CD8-positive, alpha-beta memory T cell (primary cell): ENCODE data around the gene SEMA6A. TPM values are rescaled to one million over a fixed set of nuclear protein-coding genes. Genes with fewer than 3 reads are reported as not detected.

ENCODE experiments used
- CTCF ChIA-PET: fragments of 350-600 bp; sonication (Branson Sonifier 250); formaldehyde crosslinking; loops from one replicate; lab custom pipeline; 2021; ENCODE audit warnings: antibody characterized with exemption; lab: Charles Lee
- POLR2A ChIA-PET: fragments of 350-600 bp; sonication (Branson Sonifier 250); formaldehyde crosslinking; loops from one replicate; lab custom pipeline; 2021; ENCODE audit warnings: antibody characterized with exemption; lab: Charles Lee
- DNase-seq, 5 donors: peaks; one replicate each; pipeline versions ENCODE4 v3.0.0 to v3.0.0-alpha.2; 2020 to 2022; ENCODE audit warnings: mixed read lengths in 1 of 5
- H3K27ac ChIP-seq: one replicate; pipeline ENCODE4 v1.7.0; 2013; ENCODE audit warnings: low read depth, mild to moderate bottlenecking, low read length, moderate library complexity
- H3K27me3 ChIP-seq: 2 replicates; pipeline ENCODE4 v1.7.0; 2013; ENCODE audit warnings: low read length, mild to moderate bottlenecking; ENCODE audit not compliant: insufficient read depth, poor library complexity, severe bottlenecking
- H3K36me3 ChIP-seq: 2 replicates; pipeline ENCODE4 v1.7.0; 2013; ENCODE audit warnings: mild to moderate bottlenecking, low read length, moderate library complexity; ENCODE audit not compliant: insufficient read depth
- H3K4me1 ChIP-seq: 2 replicates; pipeline ENCODE4 v1.7.0; 2013; ENCODE audit warnings: mild to moderate bottlenecking, low read length, moderate library complexity; ENCODE audit not compliant: insufficient read depth
- H3K4me3 ChIP-seq: 2 replicates; pipeline ENCODE4 v1.7.0; 2013; ENCODE audit warnings: mild to moderate bottlenecking, low read length
- H3K9me3 ChIP-seq: 2 replicates; pipeline ENCODE4 v1.7.0; 2013; ENCODE audit warnings: mild to moderate bottlenecking, low read length
- H3K27ac Mint-ChIP-seq, 8 donors: one replicate each; pipeline ENCODE4 v1.8.0; 2020 to 2021; ENCODE audit warnings: mixed read lengths in 8 of 8, mild to moderate bottlenecking in 6 of 8, inconsistent platforms in 3 of 8, moderate library complexity in 3 of 8
- H3K27me3 Mint-ChIP-seq, 2 donors: one replicate each; pipeline ENCODE4 v1.8.0; 2020 to 2021; ENCODE audit warnings: mixed read lengths in 2 of 2, mild to moderate bottlenecking in 1 of 2, moderate library complexity in 1 of 2
- H3K36me3 Mint-ChIP-seq, 3 donors: one replicate each; pipeline ENCODE4 v1.8.0; 2020 to 2021; ENCODE audit warnings: mixed read lengths in 3 of 3, inconsistent platforms in 1 of 3, mild to moderate bottlenecking in 1 of 3
- H3K4me1 Mint-ChIP-seq, 3 donors: one replicate each; pipeline ENCODE4 v1.8.0; 2020 to 2021; ENCODE audit warnings: mixed read lengths in 3 of 3, inconsistent platforms in 1 of 3, mild to moderate bottlenecking in 1 of 3
- H3K4me3 Mint-ChIP-seq, 7 donors: one replicate each; pipeline ENCODE4 v1.8.0; 2020 to 2021; ENCODE audit warnings: mixed read lengths in 7 of 7, mild to moderate bottlenecking in 6 of 7, moderate library complexity in 4 of 7, inconsistent platforms in 2 of 7
- H3K9me3 Mint-ChIP-seq, 5 donors: one replicate each; pipeline ENCODE4 v1.8.0; 2020 to 2022; ENCODE audit warnings: mixed read lengths in 5 of 5, mild to moderate bottlenecking in 3 of 5, moderate library complexity in 2 of 5, inconsistent platforms in 1 of 5
- polyA plus RNA-seq: library from polyadenylated mRNA; unstranded; fragments of 300-500 nt; fragmentation: Illumina TruSeq; gene quantifications from one replicate; pipeline ENCODE4 v1.2.3, GENCODE V29; 2021
- total RNA-seq, 2 experiments: library from RNA; stranded (reverse); gene quantifications; one replicate each; pipeline ENCODE4 v1.2.3, GENCODE V29; 2021

Gene SEMA6A
- total and polyA plus RNA-seq, 3 experiments from 2014 or later: 0.49 TPM; not detected in 2

DNA sequence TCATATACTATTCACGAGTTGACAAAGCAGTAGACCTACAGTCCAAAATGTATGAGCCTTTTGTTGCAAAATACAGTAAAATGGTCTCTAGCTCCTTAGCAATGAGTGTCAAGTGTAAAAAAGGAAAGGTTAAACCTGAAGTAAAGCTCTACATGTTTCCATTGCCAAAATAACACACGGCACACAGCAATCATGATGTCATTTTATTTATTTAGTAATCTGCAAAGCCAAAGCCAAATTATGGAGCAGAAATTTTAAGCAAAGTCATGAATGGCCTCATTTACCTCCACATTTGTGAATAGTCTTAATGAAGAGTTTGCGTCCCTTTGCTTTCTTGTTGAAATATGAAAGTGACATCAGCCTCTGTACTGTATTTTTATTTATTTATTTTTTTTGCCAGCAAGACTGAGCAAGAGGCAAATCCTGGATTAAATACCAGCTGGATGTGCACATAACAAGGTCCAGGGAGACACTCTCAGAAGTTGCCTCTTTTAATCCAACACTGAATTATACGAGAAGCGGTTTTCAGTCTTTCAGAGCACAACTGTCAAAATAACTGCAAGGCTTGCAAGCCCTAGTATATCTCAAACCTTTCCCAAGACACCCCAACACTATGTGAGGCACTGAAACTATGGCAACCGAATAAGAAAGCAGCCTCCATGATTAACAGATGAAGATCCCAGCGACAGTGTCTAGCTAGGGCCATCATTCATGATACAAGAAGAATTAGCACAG, 9.7 kb downstream of the SEMA6A start:
- no peak overlapping the region for H3K4me3 ChIP-seq
- Mint-ChIP-seq H3K36me3 (peaks cover 0 to 4% (median 0%) of the 10 kb centered on the region in 3 donors), H3K4me3 (no peak overlapping the region), H3K27ac (no peak overlapping the region), H3K27me3 (peaks cover 13 to 17% of the 10 kb centered on the region in 2 donors), H3K9me3 (peaks cover 0 to 4% (median 0%) of the 10 kb centered on the region in 5 donors), H3K4me1 (no peaks in the 10 kb centered on the region)
- POLR2A ChIA-PET: no interaction called here
- no peaks in the 10 kb centered on the region for H3K36me3 ChIP-seq
- DNase-seq: no peak
- H3K27me3 ChIP-seq: no peaks in the 10 kb centered on the region
- no peaks in the 10 kb centered on the region for H3K9me3 ChIP-seq
- H3K4me1 ChIP-seq: no peaks in the 10 kb centered on the region
- CTCF ChIA-PET: no interaction called here
- no peak overlapping the region for H3K27ac ChIP-seq

GRCh38 chr5:116564312-116564711, 10.3 kb downstream of the SEMA6A start:
- CTCF ChIA-PET: no interaction called here
- Mint-ChIP-seq H3K27me3 (peaks cover 11% of the 10 kb centered on the region in 2 donors), H3K4me3 (no peak overlapping the region), H3K36me3 (peaks cover 0 to 3% (median 0%) of the 10 kb centered on the region in 3 donors), H3K27ac (no peak overlapping the region), H3K9me3 (peaks cover 0 to 4% (median 0%) of the 10 kb centered on the region in 5 donors), H3K4me1 (no peaks in the 10 kb centered on the region)
- no peak for DNase-seq
- Histone ChIP-seq H3K9me3 (no peaks in the 10 kb centered on the region), H3K36me3 (no peaks in the 10 kb centered on the region), H3K4me3 (no peak overlapping the region), H3K27ac (no peak overlapping the region), H3K27me3 (no peaks in the 10 kb centered on the region), H3K4me1 (no peaks in the 10 kb centered on the region)
- POLR2A ChIA-PET: no interaction called here

GRCh38 chr5:116563736-116564308, 10.8 kb downstream of the SEMA6A start:
- no peaks in the 10 kb centered on the region for H3K4me1 ChIP-seq
- ChIA-PET POLR2A (no interaction called here), CTCF (no interaction called here)
- H3K27me3 ChIP-seq: no peaks in the 10 kb centered on the region
- no peak overlapping the region for H3K27ac ChIP-seq
- H3K4me3 ChIP-seq: no peak overlapping the region
- H3K27me3 Mint-ChIP-seq: peaks cover 6 to 7% of the 10 kb centered on the region in 2 donors
- peaks cover 0 to 4% (median 0%) of the 10 kb centered on the region in 5 donors for H3K9me3 Mint-ChIP-seq
- H3K9me3 ChIP-seq: no peaks in the 10 kb centered on the region
- no peaks in the 10 kb centered on the region for H3K4me1 Mint-ChIP-seq
- no peak for DNase-seq
- H3K36me3 Mint-ChIP-seq: no peaks in the 10 kb centered on the region
- H3K36me3 ChIP-seq: no peaks in the 10 kb centered on the region
- H3K27ac Mint-ChIP-seq: no peak overlapping the region
- no peak overlapping the region for H3K4me3 Mint-ChIP-seq

GRCh38 chr5:116562669-116563068, 12.0 kb downstream of the SEMA6A start:
- POLR2A ChIA-PET: no interaction called here
- H3K9me3 Mint-ChIP-seq: peaks cover 0 to 4% (median 0%) of the 10 kb centered on the region in 5 donors

DNA sequence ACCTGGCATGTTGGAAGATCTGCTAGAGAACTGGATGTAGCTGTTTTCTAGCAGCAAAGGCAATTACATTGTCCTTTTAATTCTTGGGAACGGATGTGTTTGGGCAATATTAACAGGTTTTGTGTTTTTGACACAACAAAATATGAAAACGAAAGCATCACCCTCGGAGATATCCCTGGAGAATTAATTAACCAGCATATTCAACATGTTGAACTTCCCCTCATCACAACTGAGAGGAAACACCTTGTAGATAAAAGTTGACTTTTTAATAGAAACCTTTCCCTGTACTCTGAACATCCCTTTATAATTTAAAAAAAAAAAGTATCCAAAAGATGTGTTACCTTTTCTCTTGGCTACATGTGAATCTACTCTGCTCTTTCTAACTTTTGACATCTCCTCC, 13.0 kb downstream of the SEMA6A start:
- H3K36me3 Mint-ChIP-seq: no peaks in the 10 kb centered on the region
- no peaks in the 10 kb centered on the region for H3K9me3 ChIP-seq
- H3K36me3 ChIP-seq: no peaks in the 10 kb centered on the region
- H3K4me1 Mint-ChIP-seq: no peaks in the 10 kb centered on the region
- H3K27me3 Mint-ChIP-seq: no peaks in the 10 kb centered on the region
- DNase-seq: no peak
- peaks cover 0 to 2% (median 0%) of the 10 kb centered on the region in 5 donors for H3K9me3 Mint-ChIP-seq
- H3K4me1 ChIP-seq: no peaks in the 10 kb centered on the region
- H3K4me3 ChIP-seq: no peak overlapping the region
- ChIA-PET CTCF (no interaction called here), POLR2A (no interaction called here)
- H3K27me3 ChIP-seq: no peaks in the 10 kb centered on the region
- H3K27ac ChIP-seq: no peak overlapping the region
- no peak overlapping the region for H3K4me3 Mint-ChIP-seq
- no peak overlapping the region for H3K27ac Mint-ChIP-seq

More at GRCh38 chr5:116562669-116563068, 12.0 kb downstream of the SEMA6A start:
- Mint-ChIP-seq H3K27ac (no peak overlapping the region), H3K36me3 (no peaks in the 10 kb centered on the region), H3K4me1 (no peaks in the 10 kb centered on the region), H3K4me3 (no peak overlapping the region), H3K27me3 (peaks cover 3 to 5% of the 10 kb centered on the region in 2 donors)
- H3K36me3 ChIP-seq: no peaks in the 10 kb centered on the region
- H3K27me3 ChIP-seq: no peaks in the 10 kb centered on the region
- DNase-seq: no peak
- H3K27ac ChIP-seq: no peak overlapping the region
- H3K4me3 ChIP-seq: no peak overlapping the region
- CTCF ChIA-PET: no interaction called here
- no peaks in the 10 kb centered on the region for H3K9me3 ChIP-seq
- no peaks in the 10 kb centered on the region for H3K4me1 ChIP-seq

DNA sequence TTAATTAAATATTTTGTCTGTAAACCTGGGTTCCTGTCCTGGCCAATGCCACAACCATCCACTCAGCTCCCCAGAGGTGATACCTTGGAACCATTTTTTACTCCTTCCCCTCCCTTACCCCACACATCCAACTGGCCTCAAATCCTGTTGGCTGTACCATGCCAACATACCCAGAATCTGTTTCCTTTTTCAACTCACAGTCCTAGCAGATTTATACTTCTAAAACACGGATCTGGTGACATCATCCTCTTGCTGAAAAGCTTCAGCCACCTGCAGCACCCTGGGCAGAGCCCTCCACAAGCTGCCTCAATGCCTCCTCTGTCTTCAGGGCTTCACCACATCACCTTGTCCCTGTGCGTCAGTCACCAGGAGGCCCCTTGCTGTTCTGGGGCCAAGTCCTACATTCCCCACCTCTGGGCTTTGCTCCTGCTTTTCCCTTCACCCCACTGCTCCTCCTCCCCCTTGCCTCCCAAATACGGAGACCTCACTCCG, 14.9 kb downstream of the SEMA6A start:
- no peaks in the 10 kb centered on the region for H3K36me3 ChIP-seq
- no peaks in the 10 kb centered on the region for H3K27me3 ChIP-seq
- Mint-ChIP-seq H3K27ac (no peak overlapping the region), H3K9me3 (no peaks in the 10 kb centered on the region), H3K27me3 (no peaks in the 10 kb centered on the region), H3K36me3 (no peaks in the 10 kb centered on the region), H3K4me1 (no peaks in the 10 kb centered on the region), H3K4me3 (no peak overlapping the region)
- H3K4me1 ChIP-seq: no peaks in the 10 kb centered on the region
- CTCF ChIA-PET: no interaction called here
- H3K9me3 ChIP-seq: no peaks in the 10 kb centered on the region
- H3K27ac ChIP-seq: no peak overlapping the region
- H3K4me3 ChIP-seq: no peak overlapping the region
- DNase-seq: no peak
- POLR2A ChIA-PET: no interaction called here

GRCh38 chr5:116559239-116559638, 15.4 kb downstream of the SEMA6A start:
- Histone ChIP-seq H3K36me3 (no peaks in the 10 kb centered on the region), H3K27ac (no peak overlapping the region), H3K9me3 (no peaks in the 10 kb centered on the region), H3K27me3 (no peaks in the 10 kb centered on the region), H3K4me3 (no peak overlapping the region), H3K4me1 (no peaks in the 10 kb centered on the region)
- POLR2A ChIA-PET: no interaction called here
- H3K36me3 Mint-ChIP-seq: no peaks in the 10 kb centered on the region
- no peaks in the 10 kb centered on the region for H3K27me3 Mint-ChIP-seq
- no peak overlapping the region for H3K27ac Mint-ChIP-seq
- H3K4me3 Mint-ChIP-seq: no peak overlapping the region
- CTCF ChIA-PET: no interaction called here
- no peaks in the 10 kb centered on the region for H3K4me1 Mint-ChIP-seq
- DNase-seq: no peak
- H3K9me3 Mint-ChIP-seq: no peaks in the 10 kb centered on the region

GRCh38 chr5:116557669-116558271, 16.9 kb downstream of the SEMA6A start:
- H3K27me3 ChIP-seq: no peaks in the 10 kb centered on the region
- no peaks in the 10 kb centered on the region for H3K9me3 ChIP-seq
- H3K4me3 Mint-ChIP-seq: no peak overlapping the region
- no peak for DNase-seq
- no peak overlapping the region for H3K27ac ChIP-seq
- H3K9me3 Mint-ChIP-seq: no peaks in the 10 kb centered on the region
- POLR2A ChIA-PET: no interaction called here
- H3K27ac Mint-ChIP-seq: no peak overlapping the region
- CTCF ChIA-PET: no interaction called here
- H3K4me1 Mint-ChIP-seq: no peaks in the 10 kb centered on the region
- no peaks in the 10 kb centered on the region for H3K4me1 ChIP-seq
- no peaks in the 10 kb centered on the region for H3K36me3 Mint-ChIP-seq
- no peak overlapping the region for H3K4me3 ChIP-seq
- H3K27me3 Mint-ChIP-seq: no peaks in the 10 kb centered on the region
- no peaks in the 10 kb centered on the region for H3K36me3 ChIP-seq
